B cell (primary cell): ENCODE results near the gene CD80.

Source experiments
- CTCF ChIP-seq: fragments of 200-600 bp; IDR thresholded peaks from one replicate; pipeline ENCODE4 v1.8.0; 2022; ENCODE audit warnings: antibody characterized with exemption, mild to moderate bottlenecking
- EZH2 ChIP-seq: IDR thresholded peaks from 2 replicates; pipeline ENCODE4 v1.6.1; 2012; ENCODE audit warnings: borderline replicate concordance, low read depth, mild to moderate bottlenecking, moderate library complexity, low read length; ENCODE audit not compliant: insufficient read depth, poor library complexity, severe bottlenecking

- no peak for TF ChIP-seq CTCF
- TF ChIP-seq EZH2 = no peak
These were observed 51.1 kb downstream of the CD80 start for GRCh38 chr3:119508172-119508845.
